ENCODE results near the gene ZNF784. TPM values are rescaled to one million over a fixed set of nuclear protein-coding genes. Genes with fewer than 3 reads are reported as not detected.

The ZNF784 gene
- polyA plus RNA-seq, 4 donors: 9.5 to 16.3 (median 11.0) TPM

DNA sequence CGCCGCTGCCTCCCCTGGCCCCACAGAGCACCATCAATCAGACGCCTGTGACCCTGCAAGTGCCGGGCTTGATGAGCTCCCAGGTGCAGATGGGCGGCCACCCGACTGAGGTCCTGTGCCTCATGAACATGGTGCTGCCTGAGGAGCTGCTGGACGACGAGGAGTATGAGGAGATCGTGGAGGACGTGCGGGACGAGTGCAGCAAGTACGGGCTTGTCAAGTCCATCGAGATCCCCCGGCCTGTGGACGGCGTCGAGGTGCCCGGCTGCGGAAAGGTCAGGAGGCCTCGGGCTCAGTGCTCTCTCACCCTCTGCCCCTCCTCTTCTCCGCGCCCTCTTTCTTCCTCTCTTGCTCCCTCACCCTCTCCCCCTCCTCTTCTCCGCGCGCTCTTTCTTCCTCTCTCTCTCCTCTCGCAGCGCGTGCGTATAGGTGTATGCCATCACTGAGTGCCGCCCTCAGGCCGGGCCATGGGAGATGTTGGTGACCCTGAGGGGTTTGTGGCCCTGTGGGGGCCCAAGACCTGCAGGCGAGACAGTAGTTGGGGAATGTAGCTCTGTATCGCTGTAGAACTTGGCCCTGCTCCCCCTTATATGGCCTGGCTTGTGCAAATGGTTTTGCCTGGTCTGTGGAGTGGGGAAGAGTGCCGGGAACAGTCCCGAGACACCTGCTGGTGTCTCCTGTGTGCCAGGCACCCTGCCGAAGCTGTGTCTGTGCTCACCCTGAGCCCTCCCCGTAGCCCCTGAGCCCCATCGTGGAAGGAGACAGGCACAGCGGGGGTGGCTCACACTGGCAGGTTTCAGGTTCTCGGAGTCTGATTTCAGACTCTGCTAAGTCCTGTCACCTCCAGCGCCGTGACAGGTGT, 45.3 kb upstream of the ZNF784 start:
- Histone ChIP-seq H3K27me3 (ENCODE audit: control insufficient read depth in 3 of 3, insufficient read depth in 3 of 3, low read length in 3 of 3) (no peaks in the 10 kb centered on the region), H3K4me3 (ENCODE audit: low read depth in 1 of 3, low read length in 3 of 3) (no peak overlapping the region), H3K9me3 (ENCODE audit: control insufficient read depth in 2 of 2, insufficient read depth in 1 of 2, low read depth in 1 of 2, low read length in 1 of 2) (no peaks in the 10 kb centered on the region), H3K27ac (ENCODE audit: low read depth in 1 of 3, low read length in 2 of 3) (peak overlapping the region in 1 of 3 donors; percentile 12), H3K36me3 (ENCODE audit: control insufficient read depth in 3 of 3, insufficient read depth in 2 of 3, low read depth in 1 of 3, low read length in 3 of 3) (peaks cover 30 to 86% (median 33%) of the 10 kb centered on the region in 3 donors), H3K4me1 (ENCODE audit: control insufficient read depth in 3 of 3, insufficient read depth in 2 of 3, low read depth in 1 of 3, low read length in 2 of 3) (peaks cover 2 to 29% (median 6%) of the 10 kb centered on the region in 3 donors)
- DNase-seq: no peak
- no peak for FAIRE-seq
- WGBS, 3 donors: 85 to 88% (median 87%) methylated on average over 40 to 43 of the region's 43 CpGs

DNA sequence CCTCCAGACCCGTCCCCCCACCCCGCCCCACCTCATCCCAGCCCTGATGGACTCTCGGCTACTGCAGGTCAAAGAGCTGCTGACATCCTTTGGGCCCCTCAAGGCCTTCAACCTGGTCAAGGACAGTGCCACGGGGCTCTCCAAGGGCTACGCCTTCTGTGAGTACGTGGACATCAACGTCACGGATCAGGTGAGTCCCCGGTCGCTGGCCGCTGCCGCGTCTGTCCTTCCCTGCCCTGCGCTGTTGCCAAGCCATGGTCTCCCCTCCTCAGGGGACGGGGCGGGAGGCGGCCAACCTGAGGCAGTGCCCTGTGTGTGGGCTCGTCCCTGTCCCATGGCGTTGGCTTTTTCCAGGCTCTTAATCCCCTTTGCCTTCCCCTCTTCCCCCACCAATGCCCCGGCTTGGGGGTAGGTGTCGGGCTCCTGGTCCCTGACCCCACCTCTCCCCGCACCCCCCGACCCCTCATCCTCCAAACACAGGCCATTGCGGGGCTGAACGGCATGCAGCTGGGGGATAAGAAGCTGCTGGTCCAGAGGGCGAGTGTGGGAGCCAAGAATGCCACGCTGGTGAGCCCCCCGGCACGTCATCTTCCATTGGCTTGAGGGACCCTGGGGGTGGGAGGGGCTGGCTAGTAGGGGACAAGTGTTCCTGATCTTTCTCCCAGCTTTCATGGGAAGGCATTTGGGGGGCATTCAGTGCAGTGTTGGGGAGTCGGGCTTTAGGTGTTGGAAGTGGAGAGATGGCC, 44.4 kb upstream of the ZNF784 start:
- WGBS, 3 donors: 80 to 89% (median 89%) methylated on average over 30 of the region's 30 CpGs
- Histone ChIP-seq H3K4me1 (ENCODE audit: control insufficient read depth in 3 of 3, insufficient read depth in 2 of 3, low read depth in 1 of 3, low read length in 2 of 3) (peaks cover 2 to 26% (median 6%) of the 10 kb centered on the region in 3 donors), H3K4me3 (ENCODE audit: low read depth in 1 of 3, low read length in 3 of 3) (no peak overlapping the region), H3K36me3 (ENCODE audit: control insufficient read depth in 3 of 3, insufficient read depth in 2 of 3, low read depth in 1 of 3, low read length in 3 of 3) (peaks cover 27 to 88% (median 38%) of the 10 kb centered on the region in 3 donors), H3K9me3 (ENCODE audit: control insufficient read depth in 2 of 2, insufficient read depth in 1 of 2, low read depth in 1 of 2, low read length in 1 of 2) (no peaks in the 10 kb centered on the region), H3K27ac (ENCODE audit: low read depth in 1 of 3, low read length in 2 of 3) (peak overlapping the region in 1 of 3 donors; percentile 74), H3K27me3 (ENCODE audit: control insufficient read depth in 3 of 3, insufficient read depth in 3 of 3, low read length in 3 of 3) (no peaks in the 10 kb centered on the region)
- FAIRE-seq (no peak), DNase-seq (no peak)

DNA sequence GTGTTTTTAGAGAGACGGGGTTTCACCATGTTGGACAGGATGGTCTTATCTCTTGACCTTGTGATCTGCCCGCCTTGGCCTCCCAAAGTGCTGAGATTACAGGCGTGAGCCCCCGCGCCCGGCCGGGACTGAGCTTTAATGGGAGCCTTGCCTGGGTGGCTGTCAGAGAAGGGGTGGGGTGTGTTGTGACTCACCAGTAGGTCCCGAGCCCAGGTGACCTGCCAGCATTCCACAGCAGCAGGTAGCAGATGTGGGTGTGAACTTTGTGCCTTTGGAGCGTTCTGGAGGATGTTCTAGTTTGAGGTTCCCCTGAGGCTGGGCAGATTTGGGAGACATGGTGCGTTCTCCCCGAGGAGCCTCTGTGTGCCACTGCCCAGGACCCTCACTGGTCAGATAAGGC, 43.6 kb upstream of the ZNF784 start:
- WGBS, 3 donors: 17 to 63% (median 32%) methylated on average over 11 of the region's 11 CpGs
- Histone ChIP-seq H3K4me1 (ENCODE audit: control insufficient read depth in 3 of 3, insufficient read depth in 2 of 3, low read depth in 1 of 3, low read length in 2 of 3) (peaks cover 2 to 26% (median 6%) of the 10 kb centered on the region in 3 donors), H3K36me3 (ENCODE audit: control insufficient read depth in 3 of 3, insufficient read depth in 2 of 3, low read depth in 1 of 3, low read length in 3 of 3) (peaks cover 35 to 89% (median 43%) of the 10 kb centered on the region in 3 donors), H3K27me3 (ENCODE audit: control insufficient read depth in 3 of 3, insufficient read depth in 3 of 3, low read length in 3 of 3) (no peaks in the 10 kb centered on the region), H3K27ac (ENCODE audit: low read depth in 1 of 3, low read length in 2 of 3) (peak overlapping the region; percentile 46 to 74 (median 67)), H3K9me3 (ENCODE audit: control insufficient read depth in 2 of 2, insufficient read depth in 1 of 2, low read depth in 1 of 2, low read length in 1 of 2) (no peaks in the 10 kb centered on the region), H3K4me3 (ENCODE audit: low read depth in 1 of 3, low read length in 3 of 3) (no peak overlapping the region)
- FAIRE-seq (no peak), DNase-seq (peak; percentile 81 to 93)

DNA sequence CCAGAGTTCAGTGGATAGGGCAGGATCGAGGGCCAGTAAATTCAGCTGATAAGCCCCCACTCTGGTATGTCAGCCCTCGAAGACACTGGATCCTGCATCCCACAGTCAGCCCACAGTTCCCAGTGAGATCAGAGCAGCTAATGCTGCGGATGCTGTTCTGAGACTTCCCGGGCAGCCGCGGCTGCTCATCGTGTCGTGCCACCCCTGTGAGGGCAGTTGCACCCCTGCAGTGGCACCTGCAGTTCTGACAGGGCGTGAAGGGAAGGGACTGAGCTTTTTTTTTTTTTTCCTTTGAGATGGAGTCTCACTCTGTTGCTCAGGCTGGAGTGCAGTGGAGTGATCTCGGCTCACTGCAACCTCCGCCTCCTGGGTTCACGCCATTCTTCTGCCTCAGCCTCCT, 43.1 kb upstream of the ZNF784 start:
- Histone ChIP-seq H3K4me3 (ENCODE audit: low read depth in 1 of 3, low read length in 3 of 3) (no peak overlapping the region), H3K4me1 (ENCODE audit: control insufficient read depth in 3 of 3, insufficient read depth in 2 of 3, low read depth in 1 of 3, low read length in 2 of 3) (peaks cover 2 to 26% (median 6%) of the 10 kb centered on the region in 3 donors), H3K9me3 (ENCODE audit: control insufficient read depth in 2 of 2, insufficient read depth in 1 of 2, low read depth in 1 of 2, low read length in 1 of 2) (no peaks in the 10 kb centered on the region), H3K36me3 (ENCODE audit: control insufficient read depth in 3 of 3, insufficient read depth in 2 of 3, low read depth in 1 of 3, low read length in 3 of 3) (peaks cover 39 to 91% (median 47%) of the 10 kb centered on the region in 3 donors), H3K27me3 (ENCODE audit: control insufficient read depth in 3 of 3, insufficient read depth in 3 of 3, low read length in 3 of 3) (no peaks in the 10 kb centered on the region), H3K27ac (ENCODE audit: low read depth in 1 of 3, low read length in 2 of 3) (peak overlapping the region; percentile 46 to 73 (median 67))
- 21 to 71% (median 47%) methylated on average over 12 of the region's 12 CpGs for WGBS, 3 donors
- FAIRE-seq (no peak), DNase-seq (no peak)

DNA sequence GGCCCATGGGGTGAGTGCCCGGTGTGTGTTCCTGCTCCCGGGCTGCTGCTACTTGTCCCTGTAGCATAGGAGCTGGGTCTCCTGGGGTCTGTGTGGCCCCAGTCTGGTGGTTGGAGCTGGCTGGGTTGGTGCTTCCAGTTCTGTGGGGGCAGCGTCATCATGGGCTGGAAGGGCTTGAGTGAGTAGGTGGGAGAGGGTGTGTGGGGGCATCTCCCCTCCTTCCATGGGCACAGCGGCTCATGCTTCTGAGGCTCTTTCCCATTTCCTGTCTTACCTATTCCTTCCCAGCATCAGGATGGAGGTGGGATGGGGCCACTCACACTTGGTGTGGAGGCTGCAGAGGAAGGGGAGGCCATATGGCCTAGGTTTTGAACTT, 42.6 kb upstream of the ZNF784 start:
- DNase-seq: no peak
- H3K36me3 ChIP-seq (ENCODE audit: control insufficient read depth in 3 of 3, insufficient read depth in 2 of 3, low read depth in 1 of 3, low read length in 3 of 3): peaks cover 40 to 93% (median 47%) of the 10 kb centered on the region in 3 donors
- H3K4me3 ChIP-seq (ENCODE audit: low read depth in 1 of 3, low read length in 3 of 3): no peak overlapping the region
- H3K27me3 ChIP-seq (ENCODE audit: control insufficient read depth in 3 of 3, insufficient read depth in 3 of 3, low read length in 3 of 3): no peaks in the 10 kb centered on the region
- WGBS, 3 donors: 78 to 96% (median 93%) methylated on average over 4 of the region's 4 CpGs
- H3K27ac ChIP-seq (ENCODE audit: low read depth in 1 of 3, low read length in 2 of 3): peak overlapping the region; percentile 46 to 73 (median 67)
- FAIRE-seq: no peak
- H3K9me3 ChIP-seq (ENCODE audit: control insufficient read depth in 2 of 2, insufficient read depth in 1 of 2, low read depth in 1 of 2, low read length in 1 of 2): no peaks in the 10 kb centered on the region
- peaks cover 2 to 26% (median 6%) of the 10 kb centered on the region in 3 donors for H3K4me1 ChIP-seq (ENCODE audit: control insufficient read depth in 3 of 3, insufficient read depth in 2 of 3, low read depth in 1 of 3, low read length in 2 of 3)

DNA sequence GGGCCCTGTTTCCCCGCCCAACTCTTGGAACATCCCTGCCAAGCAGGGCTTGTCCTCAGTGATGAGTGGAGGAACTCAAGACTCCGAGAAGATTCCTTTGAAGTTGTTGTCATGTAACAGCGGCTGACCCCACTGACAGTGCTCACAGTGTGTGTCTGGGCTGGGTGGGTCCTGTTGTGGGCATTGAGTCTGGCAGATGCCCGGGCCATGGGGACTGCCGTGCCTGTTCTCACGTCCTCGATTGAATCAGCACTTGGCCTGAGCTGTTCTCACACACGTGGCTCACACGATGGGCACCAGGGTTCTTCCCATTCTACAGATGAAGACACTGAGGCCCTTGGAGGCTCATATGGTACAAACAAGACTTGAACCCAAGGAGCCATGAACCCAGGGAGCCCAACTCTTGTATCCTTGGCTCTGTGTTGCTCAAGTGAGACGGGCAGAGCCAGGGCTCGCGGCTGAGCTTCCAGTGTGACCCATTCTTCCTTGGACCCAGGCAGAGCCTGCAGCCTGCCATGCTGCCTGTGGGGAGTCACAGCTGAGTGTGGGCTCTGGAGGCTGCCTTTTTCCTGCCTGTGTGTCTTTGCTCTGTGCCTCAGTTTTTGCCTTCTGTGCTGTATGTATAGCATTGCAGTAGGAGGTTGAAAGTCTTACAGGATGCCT, 42.1 kb upstream of the ZNF784 start:
- no peak overlapping the region for H3K4me3 ChIP-seq (ENCODE audit: low read depth in 1 of 3, low read length in 3 of 3)
- H3K4me1 ChIP-seq (ENCODE audit: control insufficient read depth in 3 of 3, insufficient read depth in 2 of 3, low read depth in 1 of 3, low read length in 2 of 3): peaks cover 2 to 26% (median 6%) of the 10 kb centered on the region in 3 donors
- peaks cover 44 to 95% (median 52%) of the 10 kb centered on the region in 3 donors for H3K36me3 ChIP-seq (ENCODE audit: control insufficient read depth in 3 of 3, insufficient read depth in 2 of 3, low read depth in 1 of 3, low read length in 3 of 3)
- H3K9me3 ChIP-seq (ENCODE audit: control insufficient read depth in 2 of 2, insufficient read depth in 1 of 2, low read depth in 1 of 2, low read length in 1 of 2): no peaks in the 10 kb centered on the region
- 81 to 86% (median 85%) methylated on average over 12 of the region's 12 CpGs for WGBS, 3 donors
- H3K27me3 ChIP-seq (ENCODE audit: control insufficient read depth in 3 of 3, insufficient read depth in 3 of 3, low read length in 3 of 3): no peaks in the 10 kb centered on the region
- DNase-seq (no peak), FAIRE-seq (no peak)
- H3K27ac ChIP-seq (ENCODE audit: low read depth in 1 of 3, low read length in 2 of 3): peak overlapping the region in 2 of 3 donors; percentile 67 to 73

DNA sequence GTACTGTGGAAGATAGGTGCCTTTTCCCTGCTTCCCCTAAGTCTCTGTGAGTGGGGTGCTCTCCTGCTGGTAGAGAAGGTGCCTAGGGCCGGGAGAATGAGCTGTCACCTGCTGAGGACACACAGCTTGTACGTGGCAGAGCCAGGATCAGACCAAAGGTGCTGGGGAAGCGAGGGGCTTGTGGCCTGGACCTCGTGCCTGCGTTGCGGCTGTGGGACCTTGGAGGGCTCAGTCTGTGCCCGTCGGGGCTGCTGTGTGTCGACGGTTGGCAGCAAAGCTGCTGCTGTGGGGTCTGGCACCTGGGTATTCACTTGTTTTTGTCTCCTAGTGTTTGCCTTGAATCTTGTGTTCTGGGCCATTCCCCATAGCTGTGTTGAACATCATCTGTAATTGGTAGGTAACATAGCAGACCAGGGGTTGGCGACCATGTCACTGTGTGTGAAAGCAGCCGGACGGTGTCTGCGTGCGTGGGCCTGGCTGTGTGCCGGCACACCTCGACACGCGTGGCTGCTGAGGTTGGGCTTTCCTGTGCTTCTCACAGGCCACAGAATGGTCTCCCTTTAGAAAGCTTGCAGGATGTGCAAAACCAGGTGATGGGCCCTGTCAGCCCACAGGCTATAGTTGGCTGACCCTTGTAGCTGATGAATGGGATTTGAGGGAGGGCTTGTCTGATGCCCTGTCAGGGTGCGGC, 39.6 kb upstream of the ZNF784 start:
- no peaks in the 10 kb centered on the region for H3K27me3 ChIP-seq (ENCODE audit: control insufficient read depth in 3 of 3, insufficient read depth in 3 of 3, low read length in 3 of 3)
- 92% methylated on average over 20 of the region's 20 CpGs for whole genome bisulfite sequencing, 3 donors
- DNase-seq: no peak
- H3K27ac ChIP-seq (ENCODE audit: low read depth in 1 of 3, low read length in 2 of 3): no peak overlapping the region
- H3K9me3 ChIP-seq (ENCODE audit: control insufficient read depth in 2 of 2, insufficient read depth in 1 of 2, low read depth in 1 of 2, low read length in 1 of 2): no peaks in the 10 kb centered on the region
- no peak for FAIRE-seq
- H3K4me1 ChIP-seq (ENCODE audit: control insufficient read depth in 3 of 3, insufficient read depth in 2 of 3, low read depth in 1 of 3, low read length in 2 of 3): peaks cover 2 to 22% (median 6%) of the 10 kb centered on the region in 3 donors
- H3K4me3 ChIP-seq (ENCODE audit: low read depth in 1 of 3, low read length in 3 of 3): no peak overlapping the region
- peaks cover 45 to 97% (median 47%) of the 10 kb centered on the region in 3 donors for H3K36me3 ChIP-seq (ENCODE audit: control insufficient read depth in 3 of 3, insufficient read depth in 2 of 3, low read depth in 1 of 3, low read length in 3 of 3)
